ENCODE results near the gene DRP2.

DRP2 gene

DNA sequence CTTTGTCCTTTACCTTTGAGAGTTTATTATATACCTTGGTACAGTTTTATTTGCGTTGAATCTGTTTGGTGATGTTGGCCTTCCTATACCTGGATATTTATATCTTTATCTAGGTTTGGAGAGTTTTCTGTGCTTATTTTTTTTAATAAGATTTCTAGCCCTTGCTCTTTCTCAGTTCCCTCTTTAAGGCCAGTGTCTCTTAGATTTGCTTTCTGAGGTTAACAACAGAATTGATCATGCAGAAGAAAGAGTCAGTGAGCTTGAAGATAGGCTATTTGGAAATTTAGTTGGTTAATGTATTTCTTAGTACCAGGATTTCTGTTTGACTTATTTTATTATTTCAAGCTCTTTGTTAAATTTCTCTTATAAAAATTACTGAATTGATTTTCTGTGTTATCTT lies 84.2 kb downstream of the DRP2 start:
- no peak overlapping the region for H3K4me3 ChIP-seq (replicated peaks; ENCODE audit: low read depth, low read length)
- TF ChIP-seq, protein P1, sequence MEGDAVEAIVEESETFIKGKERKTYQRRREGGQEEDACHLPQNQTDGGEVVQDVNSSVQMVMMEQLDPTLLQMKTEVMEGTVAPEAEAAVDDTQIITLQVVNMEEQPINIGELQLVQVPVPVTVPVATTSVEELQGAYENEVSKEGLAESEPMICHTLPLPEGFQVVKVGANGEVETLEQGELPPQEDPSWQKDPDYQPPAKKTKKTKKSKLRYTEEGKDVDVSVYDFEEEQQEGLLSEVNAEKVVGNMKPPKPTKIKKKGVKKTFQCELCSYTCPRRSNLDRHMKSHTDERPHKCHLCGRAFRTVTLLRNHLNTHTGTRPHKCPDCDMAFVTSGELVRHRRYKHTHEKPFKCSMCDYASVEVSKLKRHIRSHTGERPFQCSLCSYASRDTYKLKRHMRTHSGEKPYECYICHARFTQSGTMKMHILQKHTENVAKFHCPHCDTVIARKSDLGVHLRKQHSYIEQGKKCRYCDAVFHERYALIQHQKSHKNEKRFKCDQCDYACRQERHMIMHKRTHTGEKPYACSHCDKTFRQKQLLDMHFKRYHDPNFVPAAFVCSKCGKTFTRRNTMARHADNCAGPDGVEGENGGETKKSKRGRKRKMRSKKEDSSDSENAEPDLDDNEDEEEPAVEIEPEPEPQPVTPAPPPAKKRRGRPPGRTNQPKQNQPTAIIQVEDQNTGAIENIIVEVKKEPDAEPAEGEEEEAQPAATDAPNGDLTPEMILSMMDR (IDR thresholded peaks at IDR 0.05; ENCODE audit: low read depth, low read length, missing control alignments) = no peak

More for the DNA sequence above, 84.2 kb downstream of the DRP2 start:
- DNase-seq (ENCODE audit: extremely low read depth, low read depth) = no peak

Data from HFF-Myc (cell line).